Measurements from ENCODE around the gene NUP37. TPM values are rescaled to one million over a fixed set of nuclear protein-coding genes. Genes with fewer than 3 reads are reported as not detected.

Gene NUP37
- total and polyA plus RNA-seq, 2 donors (not counting 1 experiment from before 2014, with no cell fraction given): 19.1 to 22.2 TPM

DNA sequence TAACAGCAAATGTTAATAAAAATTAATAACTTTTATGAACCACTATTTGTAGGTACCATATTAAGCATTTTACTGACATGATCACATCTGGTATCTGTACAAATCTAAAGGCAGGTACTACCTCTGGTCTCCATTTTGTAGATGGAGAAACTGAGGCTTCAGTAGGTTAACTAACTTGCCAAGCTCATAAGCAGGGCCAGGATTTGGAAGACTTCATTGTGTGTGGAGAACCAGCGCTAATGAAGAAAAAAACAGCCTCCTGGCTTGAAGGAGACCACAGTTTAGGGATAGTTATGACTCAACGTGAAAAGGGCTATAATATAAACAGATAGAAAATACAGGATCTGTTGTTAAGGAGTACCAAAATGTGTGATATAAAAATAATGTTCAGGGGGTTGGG is 1.0 kb downstream of the NUP37 start:
- CTCF ChIA-PET: no interaction called here
- ATAC-seq (ENCODE audit: low read depth): no peak
- no peak overlapping the region for H3K9ac ChIP-seq (ENCODE audit: low read length)

DNA sequence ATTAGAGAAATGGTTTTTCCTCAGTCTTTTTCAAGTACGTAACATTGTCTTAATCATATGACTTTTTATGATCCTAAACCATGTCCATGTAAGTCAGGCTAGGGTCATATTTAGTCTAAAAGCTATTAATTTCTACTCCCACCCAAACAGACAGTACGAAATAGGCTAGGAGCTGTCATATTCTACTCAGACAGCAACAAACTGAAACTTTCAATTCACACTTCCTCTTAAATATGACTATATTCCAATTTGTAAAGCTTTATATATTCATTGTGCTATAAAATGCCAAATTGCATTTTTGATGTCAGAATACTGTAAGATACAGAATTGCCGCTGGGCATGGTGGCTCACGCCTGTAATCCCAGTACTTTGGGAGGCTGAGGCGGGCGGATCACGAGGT is 3.5 kb downstream of the NUP37 start:
- H3K36me3 ChIP-seq (replicated peaks in 1 of 2; ENCODE audit: control extremely low read depth in 1 of 2, control insufficient read depth in 1 of 2, extremely low read depth in 1 of 2, insufficient read depth in 2 of 2, low read length in 1 of 2): peaks cover 4 to 12% of the 10 kb centered on the region in 2 experiments
- no peak overlapping the region for H3K27ac Mint-ChIP-seq
- no peak overlapping the region for H3K4me3 Mint-ChIP-seq

More for the DNA sequence above, 1.0 kb downstream of the NUP37 start:
- intact Hi-C loops (cut with micrococcal nuclease): loop anchor here (5.0 kb wide), 1 partner anchor 1917 kb away; the partner anchor contains the start of gene ACTR6
- POLR2A ChIA-PET: no interaction called here
- Histone ChIP-seq H3K4me3 (ENCODE audit: control extremely low read depth in 1 of 5, extremely low read depth in 1 of 5, insufficient read depth in 1 of 5, low read depth in 2 of 5, low read length in 4 of 5) (peak overlapping the region in 1 of 5 experiments; percentile 82), H3K27me3 (replicated peaks in 1 of 4; ENCODE audit: control extremely low read depth in 1 of 4, control insufficient read depth in 3 of 4, insufficient read depth in 4 of 4, low read length in 3 of 4) (no peaks in the 10 kb centered on the region), H4K20me1 (ENCODE audit: control insufficient read depth, insufficient read depth, low read length, poor library complexity, severe bottlenecking) (no peaks in the 10 kb centered on the region), H2AFZ (ENCODE audit: insufficient read depth, low read depth, low read length, poor library complexity, severe bottlenecking) (peak overlapping the region; percentile 94), H3K9me3 (ENCODE audit: control extremely low read depth in 1 of 3, control insufficient read depth in 2 of 3, insufficient read depth in 1 of 3, low read length in 2 of 3) (no peaks in the 10 kb centered on the region), H3K36me3 (replicated peaks in 1 of 2; ENCODE audit: control extremely low read depth in 1 of 2, control insufficient read depth in 1 of 2, extremely low read depth in 1 of 2, insufficient read depth in 2 of 2, low read length in 1 of 2) (peaks cover 2 to 9% of the 10 kb centered on the region in 2 experiments), H3K4me2 (replicated peaks; ENCODE audit: low read depth, low read length, poor library complexity, severe bottlenecking) (peak overlapping the region; percentile 75), H3K4me1 (ENCODE audit: control insufficient read depth in 2 of 2, insufficient read depth in 2 of 2, low read length in 2 of 2) (peaks cover 15 to 18% of the 10 kb centered on the region in 2 donors), H3K79me2 (ENCODE audit: control insufficient read depth, insufficient read depth, low read length) (peaks cover 15% of the 10 kb centered on the region), H3K27ac (ENCODE audit: low read length in 2 of 2) (no peak overlapping the region)
- Mint-ChIP-seq H3K9me3 (ENCODE audit: insufficient read depth) (no peaks in the 10 kb centered on the region), H3K27me3 (no peaks in the 10 kb centered on the region), H3K27ac (peak overlapping the region; percentile 32), H3K4me1 (peaks cover 16% of the 10 kb centered on the region), H3K4me3 (peak overlapping the region; percentile 59)
- WGBS (ENCODE audit: insufficient coverage): no CpG with 5 or more reads among the region's 2 CpGs
- peak; percentile 4 for DNase-seq
- TF ChIP-seq EZH2 (IDR thresholded peaks at IDR 0.05; ENCODE audit: borderline replicate concordance, insufficient read depth, low read depth, low read length, poor library complexity, severe bottlenecking): no peak
- TF ChIP-seq, protein P1, sequence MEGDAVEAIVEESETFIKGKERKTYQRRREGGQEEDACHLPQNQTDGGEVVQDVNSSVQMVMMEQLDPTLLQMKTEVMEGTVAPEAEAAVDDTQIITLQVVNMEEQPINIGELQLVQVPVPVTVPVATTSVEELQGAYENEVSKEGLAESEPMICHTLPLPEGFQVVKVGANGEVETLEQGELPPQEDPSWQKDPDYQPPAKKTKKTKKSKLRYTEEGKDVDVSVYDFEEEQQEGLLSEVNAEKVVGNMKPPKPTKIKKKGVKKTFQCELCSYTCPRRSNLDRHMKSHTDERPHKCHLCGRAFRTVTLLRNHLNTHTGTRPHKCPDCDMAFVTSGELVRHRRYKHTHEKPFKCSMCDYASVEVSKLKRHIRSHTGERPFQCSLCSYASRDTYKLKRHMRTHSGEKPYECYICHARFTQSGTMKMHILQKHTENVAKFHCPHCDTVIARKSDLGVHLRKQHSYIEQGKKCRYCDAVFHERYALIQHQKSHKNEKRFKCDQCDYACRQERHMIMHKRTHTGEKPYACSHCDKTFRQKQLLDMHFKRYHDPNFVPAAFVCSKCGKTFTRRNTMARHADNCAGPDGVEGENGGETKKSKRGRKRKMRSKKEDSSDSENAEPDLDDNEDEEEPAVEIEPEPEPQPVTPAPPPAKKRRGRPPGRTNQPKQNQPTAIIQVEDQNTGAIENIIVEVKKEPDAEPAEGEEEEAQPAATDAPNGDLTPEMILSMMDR (IDR thresholded peaks at IDR 0.05): no peak

More for the DNA sequence above, 3.5 kb downstream of the NUP37 start:
- no peaks in the 10 kb centered on the region for H4K20me1 ChIP-seq (ENCODE audit: control insufficient read depth, insufficient read depth, low read length, poor library complexity, severe bottlenecking)
- intact Hi-C loops (cut with micrococcal nuclease): loop anchor here (5.0 kb wide), 1 partner anchor 1914 kb away; the partner anchor contains the start of gene ACTR6
- no peak for ATAC-seq (ENCODE audit: low read depth)
- CTCF ChIA-PET: no interaction called here
- no peak for DNase-seq
- Mint-ChIP-seq H3K9me3 (ENCODE audit: insufficient read depth) (no peaks in the 10 kb centered on the region), H3K27me3 (no peaks in the 10 kb centered on the region), H3K4me1 (peaks cover 16% of the 10 kb centered on the region)
- H3K9ac ChIP-seq (ENCODE audit: low read length): no peak overlapping the region
- WGBS (ENCODE audit: insufficient coverage): 95% methylated on average over 5 of the region's 7 CpGs
- no peak overlapping the region for H3K27ac ChIP-seq (ENCODE audit: low read length in 2 of 2)
- TF ChIP-seq EZH2 (IDR thresholded peaks at IDR 0.05; ENCODE audit: borderline replicate concordance, insufficient read depth, low read depth, low read length, poor library complexity, severe bottlenecking): no peak
- TF ChIP-seq, protein P1 (IDR thresholded peaks at IDR 0.05): no peak
- H3K4me2 ChIP-seq (replicated peaks; ENCODE audit: low read depth, low read length, poor library complexity, severe bottlenecking): no peak overlapping the region
- no peak overlapping the region for H2AFZ ChIP-seq (ENCODE audit: insufficient read depth, low read depth, low read length, poor library complexity, severe bottlenecking)
- peaks cover 15 to 18% of the 10 kb centered on the region in 2 donors for H3K4me1 ChIP-seq (ENCODE audit: control insufficient read depth in 2 of 2, insufficient read depth in 2 of 2, low read length in 2 of 2)
- H3K79me2 ChIP-seq (ENCODE audit: control insufficient read depth, insufficient read depth, low read length): peaks cover 10% of the 10 kb centered on the region
- no peaks in the 10 kb centered on the region for H3K9me3 ChIP-seq (ENCODE audit: control extremely low read depth in 1 of 3, control insufficient read depth in 2 of 3, insufficient read depth in 1 of 3, low read length in 2 of 3)
- no peak overlapping the region for H3K4me3 ChIP-seq (ENCODE audit: control extremely low read depth in 1 of 5, extremely low read depth in 1 of 5, insufficient read depth in 1 of 5, low read depth in 2 of 5, low read length in 4 of 5)
- no peaks in the 10 kb centered on the region for H3K27me3 ChIP-seq (replicated peaks in 1 of 4; ENCODE audit: control extremely low read depth in 1 of 4, control insufficient read depth in 3 of 4, insufficient read depth in 4 of 4, low read length in 3 of 4)
- POLR2A ChIA-PET: no interaction called here
